ENCODE data around the gene MTHFS. TPM values are rescaled to one million over a fixed set of nuclear protein-coding genes. Genes with fewer than 3 reads are reported as not detected.
"Not testable (repeated sequence)": the region's sequence is repeated elsewhere in the genome, so short reads cannot be mapped to it uniquely, and the experiment has no call there.

MTHFS gene
- total RNA-seq, 2 experiments from 2014 or later = 44.8 to 47.0 TPM

DNA sequence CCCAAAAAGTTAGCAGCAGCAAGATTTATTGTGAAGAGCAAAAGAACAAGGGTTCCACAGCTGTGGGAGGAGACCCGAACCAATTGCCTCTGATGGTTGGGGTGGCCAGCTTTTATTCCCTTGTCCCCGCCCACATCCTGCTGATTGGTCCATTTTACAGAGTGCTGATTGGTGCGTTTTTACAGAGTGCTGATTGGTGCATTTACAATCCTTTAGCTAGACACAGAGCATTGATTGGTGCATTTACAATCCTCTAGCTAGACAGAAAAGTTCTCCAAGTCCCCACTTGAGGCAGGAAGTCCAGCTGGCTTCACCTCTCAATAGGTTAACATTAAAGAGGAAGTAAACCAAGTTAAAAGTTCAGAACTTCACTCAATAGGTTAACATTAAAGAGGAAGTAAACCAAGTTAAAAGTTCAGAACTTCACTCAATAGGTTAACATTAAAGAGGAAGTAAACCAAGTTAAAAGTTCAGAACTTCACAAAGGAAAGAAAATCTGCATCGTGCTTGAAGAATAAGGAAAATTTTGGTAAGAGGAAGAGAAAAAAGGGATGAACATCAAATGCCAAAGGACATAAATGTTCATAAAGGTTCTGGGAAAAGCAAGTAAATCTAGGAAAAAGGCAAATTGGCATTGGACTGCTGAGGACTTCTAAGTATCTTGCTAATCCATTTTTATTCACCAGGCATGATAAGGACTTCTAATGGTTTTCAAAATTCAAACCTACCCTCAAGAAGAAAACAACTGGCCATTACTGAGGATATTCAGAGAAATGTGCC is 12.9 kb upstream of the MTHFS start:
- peaks cover 45% of the 10 kb centered on the region for H3K36me3 Mint-ChIP-seq (ENCODE audit: low read depth)
- H3K27me3 Mint-ChIP-seq (ENCODE audit: low read depth); H3K27ac Mint-ChIP-seq; intact Hi-C loops (cut with micrococcal nuclease); H3K4me3 Mint-ChIP-seq; DNase-seq: not testable (repeated sequence)
- H3K9me3 Mint-ChIP-seq = peaks cover 25% of the 10 kb centered on the region
- CTCF ChIA-PET = interaction anchor here (0.6 to 0.9 kb wide), 2 partner anchors 84 to 157 kb away, joined by 4 to 5 read pairs; no protein-coding TSS in a partner anchor
- peaks cover 11% of the 10 kb centered on the region for H3K4me1 Mint-ChIP-seq (ENCODE audit: low read depth)

- no peak for DNase-seq
- no peak overlapping the region for H3K4me3 Mint-ChIP-seq
- H3K9me3 Mint-ChIP-seq = peaks cover 1% of the 10 kb centered on the region
- CTCF ChIA-PET = no interaction called here
- no peaks in the 10 kb centered on the region for H3K27me3 Mint-ChIP-seq (ENCODE audit: low read depth)
- H3K4me1 Mint-ChIP-seq (ENCODE audit: low read depth) = peaks cover 30% of the 10 kb centered on the region
- peaks cover 25% of the 10 kb centered on the region for H3K36me3 Mint-ChIP-seq (ENCODE audit: low read depth)
- H3K27ac Mint-ChIP-seq = no peak overlapping the region
- intact Hi-C loops (cut with micrococcal nuclease) = no loop called here
Observed at GRCh38 chr15:79904271-79904670, 7.5 kb upstream of the MTHFS start.

GRCh38 chr15:79903626-79904025 is 6.8 kb upstream of the MTHFS start:
- peaks cover 23% of the 10 kb centered on the region for H3K36me3 Mint-ChIP-seq (ENCODE audit: low read depth)
- CTCF ChIA-PET = no interaction called here
- peaks cover 32% of the 10 kb centered on the region for H3K4me1 Mint-ChIP-seq (ENCODE audit: low read depth)
- DNase-seq = no peak
- no peak overlapping the region for H3K4me3 Mint-ChIP-seq
- no peak overlapping the region for H3K27ac Mint-ChIP-seq
- no peaks in the 10 kb centered on the region for H3K27me3 Mint-ChIP-seq (ENCODE audit: low read depth)
- H3K9me3 Mint-ChIP-seq = no peaks in the 10 kb centered on the region
- intact Hi-C loops (cut with micrococcal nuclease) = no loop called here

DNA sequence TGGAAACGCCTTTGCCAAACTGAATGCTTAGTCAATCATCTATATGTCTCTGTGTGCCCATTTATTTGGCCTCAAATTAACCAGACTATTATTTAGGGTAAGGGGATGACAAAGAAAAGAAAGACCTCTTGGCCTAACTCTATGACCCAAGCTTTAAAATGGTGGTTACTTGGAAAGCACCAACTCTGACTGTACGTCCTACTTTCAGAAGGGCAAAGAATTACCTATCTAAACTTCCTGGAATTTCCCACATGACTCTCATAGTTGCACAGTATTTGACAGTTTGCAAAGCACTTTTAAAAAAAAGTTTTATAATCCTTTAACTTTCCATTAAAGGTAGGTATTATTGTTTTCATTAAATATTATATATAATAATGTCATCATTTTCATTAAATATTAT is 6.3 kb upstream of the MTHFS start:
- CTCF ChIA-PET = no interaction called here
- intact Hi-C loops (cut with micrococcal nuclease) = no loop called here
- no peak overlapping the region for H3K27ac Mint-ChIP-seq
- H3K27me3 Mint-ChIP-seq (ENCODE audit: low read depth) = no peaks in the 10 kb centered on the region
- H3K4me1 Mint-ChIP-seq (ENCODE audit: low read depth) = peaks cover 36% of the 10 kb centered on the region
- no peaks in the 10 kb centered on the region for H3K9me3 Mint-ChIP-seq
- no peak for DNase-seq
- peaks cover 23% of the 10 kb centered on the region for H3K36me3 Mint-ChIP-seq (ENCODE audit: low read depth)
- H3K4me3 Mint-ChIP-seq = no peak overlapping the region

- Mint-ChIP-seq H3K4me3 (no peak overlapping the region), H3K9me3 (no peaks in the 10 kb centered on the region), H3K27me3 (ENCODE audit: low read depth) (no peaks in the 10 kb centered on the region), H3K4me1 (ENCODE audit: low read depth) (peaks cover 40% of the 10 kb centered on the region), H3K27ac (no peak overlapping the region), H3K36me3 (ENCODE audit: low read depth) (peaks cover 21% of the 10 kb centered on the region)
- CTCF ChIA-PET = interaction anchor here (0.7 kb wide), 1 partner anchor 94 kb away, joined by 3 read pairs; no protein-coding TSS in a partner anchor
- no peak for DNase-seq
- intact Hi-C loops (cut with micrococcal nuclease) = loop anchor here (1.0 kb wide), 2 partner anchors 21 to 91 kb away; no protein-coding TSS in a partner anchor
Observed at GRCh38 chr15:79901958-79902357, 5.1 kb upstream of the MTHFS start.

DNA sequence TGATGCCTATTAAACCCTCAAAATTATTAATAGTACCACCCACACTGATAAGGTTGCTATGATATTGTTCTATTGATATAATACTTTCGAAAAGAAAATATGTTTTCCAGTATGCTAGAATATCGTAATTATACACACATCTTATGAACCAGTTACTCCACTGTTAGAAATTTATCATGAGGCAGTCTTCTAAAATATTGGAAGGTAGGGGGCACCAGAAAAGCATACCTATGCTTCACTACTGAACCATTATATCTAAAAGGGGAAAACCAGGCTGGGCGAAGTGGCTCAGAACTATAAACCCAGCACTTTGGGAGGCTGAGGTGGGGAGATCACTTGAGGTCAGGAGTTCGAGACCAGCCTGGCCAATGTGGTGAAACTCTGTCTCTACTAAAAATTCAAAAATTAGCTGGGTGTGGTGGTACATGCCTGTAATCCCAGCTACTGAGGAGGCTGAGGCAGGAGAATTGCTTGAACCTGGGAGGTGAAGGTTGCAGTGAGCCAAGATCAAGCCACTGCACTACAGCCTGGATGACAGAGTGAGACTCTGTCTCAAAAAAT is 4.1 kb upstream of the MTHFS start:
- not testable (repeated sequence) for H3K27me3 Mint-ChIP-seq (ENCODE audit: low read depth); H3K27ac Mint-ChIP-seq; H3K4me3 Mint-ChIP-seq; H3K9me3 Mint-ChIP-seq
- CTCF ChIA-PET = interaction anchor here (0.7 kb wide), 1 partner anchor 22 kb away, joined by 3 read pairs; no protein-coding TSS in a partner anchor
- peak; percentile 64 for DNase-seq
- H3K36me3 Mint-ChIP-seq (ENCODE audit: low read depth) = peaks cover 21% of the 10 kb centered on the region
- intact Hi-C loops (cut with micrococcal nuclease) = loop anchor here (1.0 kb wide), 1 partner anchor 92 kb away; no protein-coding TSS in a partner anchor
- peaks cover 41% of the 10 kb centered on the region for H3K4me1 Mint-ChIP-seq (ENCODE audit: low read depth)

DNA sequence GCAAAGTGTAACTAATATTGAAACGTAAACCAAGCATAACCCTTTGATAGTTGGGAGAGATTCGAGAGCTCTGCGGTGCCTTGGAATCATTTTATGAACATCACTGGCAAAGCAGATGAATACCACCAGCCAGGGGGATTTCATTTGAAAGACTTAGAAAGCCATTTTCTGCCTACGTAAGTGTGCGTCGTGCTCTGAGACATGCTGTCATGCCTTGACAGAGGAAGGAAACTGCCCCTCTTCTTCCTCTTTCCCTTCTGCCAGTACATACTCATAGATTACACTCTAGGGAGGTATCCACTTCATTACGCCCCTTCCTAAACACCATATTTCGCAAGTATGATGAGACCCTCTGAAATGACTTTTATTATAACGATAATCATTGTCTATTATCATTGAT is 3.3 kb upstream of the MTHFS start:
- no peak overlapping the region for H3K4me3 Mint-ChIP-seq

GRCh38 chr15:79898786-79899185 is 2.0 kb upstream of the MTHFS start:
- Mint-ChIP-seq H3K27ac (peak overlapping the region; percentile 98), H3K36me3 (ENCODE audit: low read depth) (peaks cover 26% of the 10 kb centered on the region), H3K4me1 (ENCODE audit: low read depth) (peaks cover 49% of the 10 kb centered on the region)
- not testable (repeated sequence) for H3K9me3 Mint-ChIP-seq; H3K27me3 Mint-ChIP-seq (ENCODE audit: low read depth); H3K4me3 Mint-ChIP-seq; DNase-seq
- intact Hi-C loops (cut with micrococcal nuclease) = loop anchor here (5.0 kb wide), 1 partner anchor 274 kb away; no protein-coding TSS in a partner anchor
- CTCF ChIA-PET = interaction anchor here (0.6 to 2.3 kb wide), 3 partner anchors 94 to 130 kb away, joined by 4 to 9 read pairs (median 8); no protein-coding TSS in a partner anchor

More for the DNA sequence above, 3.3 kb upstream of the MTHFS start:
- CTCF ChIA-PET = no interaction called here
- H3K36me3 Mint-ChIP-seq (ENCODE audit: low read depth) = peaks cover 20% of the 10 kb centered on the region
- no peaks in the 10 kb centered on the region for H3K27me3 Mint-ChIP-seq (ENCODE audit: low read depth)
- peaks cover 44% of the 10 kb centered on the region for H3K4me1 Mint-ChIP-seq (ENCODE audit: low read depth)
- intact Hi-C loops (cut with micrococcal nuclease) = no loop called here
- no peaks in the 10 kb centered on the region for H3K9me3 Mint-ChIP-seq
- H3K27ac Mint-ChIP-seq = no peak overlapping the region
- no peak for DNase-seq

DNA sequence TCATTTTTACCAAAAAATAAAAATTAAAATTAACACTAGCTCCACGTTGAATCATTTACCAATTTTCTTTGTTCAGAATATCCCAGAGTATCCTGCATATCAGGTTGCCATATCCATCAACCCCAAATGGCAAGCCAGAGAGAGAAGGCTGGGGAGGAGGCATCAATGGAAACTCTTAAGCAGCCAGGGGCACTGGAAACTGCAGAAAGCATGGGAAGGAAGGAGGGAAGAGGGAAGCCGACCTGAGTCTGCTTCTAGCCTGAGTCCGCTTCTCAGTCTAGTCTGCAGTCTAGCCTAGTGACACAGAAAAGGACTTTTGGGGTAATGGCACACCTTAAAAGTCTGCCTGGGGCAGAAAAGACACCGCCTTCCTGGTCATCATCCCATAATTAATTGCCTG is 1.6 kb upstream of the MTHFS start:
- peaks cover 26% of the 10 kb centered on the region for H3K36me3 Mint-ChIP-seq (ENCODE audit: low read depth)
- DNase-seq = no peak
- intact Hi-C loops (cut with micrococcal nuclease) = loop anchor here (5.0 kb wide), 1 partner anchor 274 kb away; no protein-coding TSS in a partner anchor
- peak overlapping the region; percentile 98 for H3K27ac Mint-ChIP-seq
- H3K27me3 Mint-ChIP-seq (ENCODE audit: low read depth) = no peaks in the 10 kb centered on the region
- no peaks in the 10 kb centered on the region for H3K9me3 Mint-ChIP-seq
- peak overlapping the region; percentile 47 for H3K4me3 Mint-ChIP-seq
- CTCF ChIA-PET = interaction anchor here (1.2 to 2.3 kb wide), 3 partner anchors 45 to 96 kb away, joined by 4 to 9 read pairs (median 8); no protein-coding TSS in a partner anchor
- peaks cover 47% of the 10 kb centered on the region for H3K4me1 Mint-ChIP-seq (ENCODE audit: low read depth)

DNA sequence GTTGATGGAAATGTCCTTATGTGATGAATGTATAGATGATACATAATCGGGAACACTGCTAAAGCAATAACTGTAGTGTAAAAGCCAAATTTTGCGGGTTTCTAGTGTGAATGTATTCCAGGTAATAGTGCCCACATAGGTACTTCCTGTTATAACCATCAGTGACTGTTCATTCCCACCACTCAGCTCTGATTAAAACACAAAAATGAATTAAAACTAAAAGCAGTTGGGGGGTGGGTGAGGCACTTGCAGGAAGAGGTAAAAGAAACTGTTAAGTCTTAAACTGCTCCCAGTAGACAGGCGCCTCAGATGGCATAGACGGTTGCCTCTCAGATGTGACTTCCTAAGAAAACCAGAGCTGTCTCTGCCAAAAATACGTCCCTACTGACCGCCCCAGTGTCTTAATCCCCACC is 893 bp upstream of the MTHFS start:
- peak; percentile 68 for DNase-seq
- intact Hi-C loops (cut with micrococcal nuclease) = loop anchor here (1.0 to 5.0 kb wide), 6 partner anchors 26 to 275 kb away; partner anchors contain the start of genes BCL2A1 and ZFAND6

DNA sequence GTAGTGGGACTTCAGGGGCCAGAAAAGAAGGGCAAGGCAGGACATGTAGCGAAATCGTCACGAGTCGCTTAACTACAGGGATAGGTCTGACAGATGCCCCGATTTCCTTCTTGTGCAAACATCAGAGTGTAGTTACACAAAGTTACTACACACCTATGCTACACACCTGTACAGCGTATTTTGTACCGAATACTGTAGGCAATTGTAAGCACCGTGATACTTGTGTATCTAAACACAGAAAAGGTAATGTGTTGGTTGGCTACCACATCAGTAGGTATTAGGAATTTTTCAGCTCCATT is 515 bp upstream of the MTHFS start:
- Mint-ChIP-seq H3K4me1 (ENCODE audit: low read depth) (peaks cover 42% of the 10 kb centered on the region), H3K27ac (peak overlapping the region; percentile 98), H3K9me3 (no peaks in the 10 kb centered on the region), H3K36me3 (ENCODE audit: low read depth) (peaks cover 26% of the 10 kb centered on the region), H3K4me3 (peak overlapping the region; percentile 88), H3K27me3 (ENCODE audit: low read depth) (no peaks in the 10 kb centered on the region)
- intact Hi-C loops (cut with micrococcal nuclease) = loop anchor here (1.0 to 5.0 kb wide), 6 partner anchors 26 to 275 kb away; partner anchors contain the start of genes BCL2A1 and ZFAND6
- no peak for DNase-seq
- CTCF ChIA-PET = interaction anchor here (0.6 to 2.3 kb wide), 6 partner anchors 44 to 1015 kb away, joined by 3 to 9 read pairs (median 5); no protein-coding TSS in a partner anchor

More for the DNA sequence above, 893 bp upstream of the MTHFS start:
- Mint-ChIP-seq H3K4me1 (ENCODE audit: low read depth) (peaks cover 43% of the 10 kb centered on the region), H3K27me3 (ENCODE audit: low read depth) (no peaks in the 10 kb centered on the region), H3K9me3 (no peaks in the 10 kb centered on the region), H3K4me3 (peak overlapping the region; percentile 88), H3K36me3 (ENCODE audit: low read depth) (peaks cover 26% of the 10 kb centered on the region), H3K27ac (peak overlapping the region; percentile 98)
- CTCF ChIA-PET = interaction anchor here (0.7 to 2.3 kb wide), 4 partner anchors 44 to 97 kb away, joined by 3 to 9 read pairs (median 6); no protein-coding TSS in a partner anchor

DNA sequence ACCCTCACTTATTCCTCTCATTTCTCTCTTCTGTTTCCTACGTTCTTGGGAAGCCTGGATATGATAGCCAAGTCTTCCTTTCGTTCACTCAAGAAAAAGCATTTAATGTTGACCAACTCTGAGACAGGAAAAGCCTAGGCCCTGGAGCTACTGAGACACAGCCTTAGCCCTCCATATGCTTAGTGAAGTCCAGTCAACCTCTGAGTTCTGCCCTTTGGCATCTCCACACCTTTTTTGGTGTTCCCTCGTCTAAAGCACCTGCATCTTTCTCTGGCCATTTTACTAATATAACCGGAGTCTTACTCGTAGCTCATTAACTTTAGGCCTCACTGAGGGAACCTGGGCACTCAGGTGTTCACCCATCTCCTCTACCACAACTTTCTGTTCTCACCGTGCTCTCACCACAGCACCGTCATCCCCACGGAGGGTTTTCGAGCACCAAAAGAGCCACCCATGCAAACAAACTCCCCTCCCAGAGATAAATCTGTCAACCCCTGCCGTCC is 632 bp downstream of the MTHFS start:
- Mint-ChIP-seq H3K27ac (peak overlapping the region; percentile 100), H3K36me3 (ENCODE audit: low read depth) (peaks cover 25% of the 10 kb centered on the region), H3K27me3 (ENCODE audit: low read depth) (no peaks in the 10 kb centered on the region), H3K4me1 (ENCODE audit: low read depth) (peaks cover 44% of the 10 kb centered on the region), H3K4me3 (peak overlapping the region; percentile 100), H3K9me3 (no peaks in the 10 kb centered on the region)
- no peak for DNase-seq
- intact Hi-C loops (cut with micrococcal nuclease) = loop anchor here (1.0 to 5.0 kb wide), 4 partner anchors 97 to 276 kb away; partner anchors contain the start of genes FAH and ZFAND6
- CTCF ChIA-PET = interaction anchor here (1.1 to 2.5 kb wide), 4 partner anchors 15 to 97 kb away, joined by 3 to 15 read pairs (median 6); no protein-coding TSS in a partner anchor

Measured in activated naive CD4-positive, alpha-beta T cell treated with anti-CD3 and anti-CD28 coated beads for 36 hours (primary cell).